ENCODE data around the gene AKR1C8. TPM values are rescaled to one million over a fixed set of nuclear protein-coding genes. Genes with fewer than 3 reads are reported as not detected.

The AKR1C8 gene
- total RNA-seq, 4 donors from 2014 or later = not detected

GRCh38 chr10:5199398-5199797 is 14.4 kb upstream of the AKR1C8 start:
- Histone ChIP-seq H3K27me3 (no peaks in the 10 kb centered on the region), H3K36me3 (no peaks in the 10 kb centered on the region), H3K4me3 (no peak overlapping the region), H3K4me1 (no peaks in the 10 kb centered on the region), H3K9me3 (peaks cover 0 to 23% (median 14%) of the 10 kb centered on the region in 4 donors), H3K27ac (replicated peaks in 1 of 4) (no peak overlapping the region)
- 86% methylated on average over 8 of the region's 8 CpGs for WGBS
- no peak for DNase-seq (ENCODE audit: extremely low spot score)
- intact Hi-C loops (cut with DNase I) = no loop called here
- TF ChIP-seq POLR2AphosphoS5 (IDR thresholded peaks at IDR 0.05) (no peak), POLR2A (IDR thresholded peaks at IDR 0.05; ENCODE audit: low read depth) (no peak), CTCF (IDR thresholded peaks at IDR 0.05) (no peak), EP300 (IDR thresholded peaks at IDR 0.05) (no peak)

GRCh38 chr10:5198386-5198785 is 13.4 kb upstream of the AKR1C8 start:
- Histone ChIP-seq H3K36me3 (no peaks in the 10 kb centered on the region), H3K4me1 (no peaks in the 10 kb centered on the region), H3K27me3 (no peaks in the 10 kb centered on the region), H3K4me3 (no peak overlapping the region), H3K9me3 (peaks cover 0 to 20% (median 10%) of the 10 kb centered on the region in 4 donors), H3K27ac (replicated peaks in 1 of 4) (no peak overlapping the region)
- intact Hi-C loops (cut with DNase I) = no loop called here
- no peak for DNase-seq (ENCODE audit: extremely low spot score)
- WGBS = 67% methylated on average over 3 of the region's 3 CpGs
- no peak for TF ChIP-seq EP300 (IDR thresholded peaks at IDR 0.05)
- TF ChIP-seq POLR2AphosphoS5 (IDR thresholded peaks at IDR 0.05) = no peak
- TF ChIP-seq CTCF (IDR thresholded peaks at IDR 0.05) = no peak
- TF ChIP-seq POLR2A (IDR thresholded peaks at IDR 0.05; ENCODE audit: low read depth) = no peak

GRCh38 chr10:5196702-5197113 is 11.8 kb upstream of the AKR1C8 start, which contains the start of gene AKR1C4:
Gene AKR1C4, plus strand, starts transcription at chr10:5196837. Its CDS starts 31 bp downstream, at chr10:5196868.
- H3K36me3 ChIP-seq = no peaks in the 10 kb centered on the region
- H3K27ac ChIP-seq (replicated peaks in 1 of 4) = no peak within 1 kb of the TSS
- TF ChIP-seq CTCF (IDR thresholded peaks at IDR 0.05) = no peak
- no peak for TF ChIP-seq POLR2AphosphoS5 (IDR thresholded peaks at IDR 0.05)
- TF ChIP-seq EP300 (IDR thresholded peaks at IDR 0.05) = no peak
- no peak for TF ChIP-seq POLR2A (IDR thresholded peaks at IDR 0.05; ENCODE audit: low read depth)
- intact Hi-C loops (cut with DNase I) = no loop called here
- peaks cover 0 to 5% (median 2%) of the 10 kb centered on the region in 4 donors for H3K9me3 ChIP-seq
- H3K4me3 ChIP-seq = no peak within 1 kb of the TSS
- WGBS = 89% methylated on average over 4 of the region's 4 CpGs
- H3K27me3 ChIP-seq = no peaks in the 10 kb centered on the region
- DNase-seq (ENCODE audit: extremely low spot score) = no peak
- no peaks in the 10 kb centered on the region for H3K4me1 ChIP-seq

- Histone ChIP-seq H3K27ac (replicated peaks in 1 of 4) (no peak overlapping the region), H3K9me3 (no peaks in the 10 kb centered on the region), H3K27me3 (no peaks in the 10 kb centered on the region), H3K4me3 (no peak overlapping the region), H3K4me1 (no peaks in the 10 kb centered on the region), H3K36me3 (no peaks in the 10 kb centered on the region)
- TF ChIP-seq CTCF (IDR thresholded peaks at IDR 0.05) = no peak
- no peak for TF ChIP-seq EP300 (IDR thresholded peaks at IDR 0.05)
- no peak for TF ChIP-seq POLR2AphosphoS5 (IDR thresholded peaks at IDR 0.05)
- no peak for TF ChIP-seq POLR2A (IDR thresholded peaks at IDR 0.05; ENCODE audit: low read depth)
- no peak for DNase-seq (ENCODE audit: extremely low spot score)
- WGBS = 81% methylated on average over 6 of the region's 6 CpGs
- intact Hi-C loops (cut with DNase I) = no loop called here
These were observed 10.9 kb upstream of the AKR1C8 start for GRCh38 chr10:5195727-5196374.

- Histone ChIP-seq H3K4me1 (no peaks in the 10 kb centered on the region), H3K9me3 (no peaks in the 10 kb centered on the region), H3K4me3 (no peak overlapping the region), H3K27me3 (no peaks in the 10 kb centered on the region), H3K36me3 (no peaks in the 10 kb centered on the region), H3K27ac (replicated peaks in 1 of 4) (no peak overlapping the region)
- TF ChIP-seq POLR2A (IDR thresholded peaks at IDR 0.05; ENCODE audit: low read depth) (no peak), CTCF (IDR thresholded peaks at IDR 0.05) (no peak), POLR2AphosphoS5 (IDR thresholded peaks at IDR 0.05) (no peak), EP300 (IDR thresholded peaks at IDR 0.05) (no peak)
- no peak for DNase-seq (ENCODE audit: extremely low spot score)
- intact Hi-C loops (cut with DNase I) = no loop called here
- WGBS = 82% methylated on average over 3 of the region's 3 CpGs
These were observed 9.5 kb upstream of the AKR1C8 start for GRCh38 chr10:5194431-5194830.
